ENCODE data around the gene NUDT19. TPM values are rescaled to one million over a fixed set of nuclear protein-coding genes. Genes with fewer than 3 reads are reported as not detected.

Gene NUDT19
- 21.3 and 26.7 TPM in 2 replicates for total RNA-seq (2021)
- Bru-seq, nascent RNA, result percentile 87 among the genes with signal in this experiment
- percentile 88 among the genes with signal in this experiment for BruChase-seq, experiment 1, labeled RNA remaining after a 2-hour chase
- BruChase-seq, experiment 2, labeled RNA remaining after a 6-hour chase, result percentile 88 among the genes with signal in this experiment
- long read RNA-seq, transcript NUDT19-201 (3 exons, 2,967 nt), result major isoform, 5 of 6 reads
- long read RNA-seq, partial matches to known transcripts, result 0 of 6 reads
- long read RNA-seq, other reads (novel, unspliced or antisense), result 1 of 6 reads

DNA sequence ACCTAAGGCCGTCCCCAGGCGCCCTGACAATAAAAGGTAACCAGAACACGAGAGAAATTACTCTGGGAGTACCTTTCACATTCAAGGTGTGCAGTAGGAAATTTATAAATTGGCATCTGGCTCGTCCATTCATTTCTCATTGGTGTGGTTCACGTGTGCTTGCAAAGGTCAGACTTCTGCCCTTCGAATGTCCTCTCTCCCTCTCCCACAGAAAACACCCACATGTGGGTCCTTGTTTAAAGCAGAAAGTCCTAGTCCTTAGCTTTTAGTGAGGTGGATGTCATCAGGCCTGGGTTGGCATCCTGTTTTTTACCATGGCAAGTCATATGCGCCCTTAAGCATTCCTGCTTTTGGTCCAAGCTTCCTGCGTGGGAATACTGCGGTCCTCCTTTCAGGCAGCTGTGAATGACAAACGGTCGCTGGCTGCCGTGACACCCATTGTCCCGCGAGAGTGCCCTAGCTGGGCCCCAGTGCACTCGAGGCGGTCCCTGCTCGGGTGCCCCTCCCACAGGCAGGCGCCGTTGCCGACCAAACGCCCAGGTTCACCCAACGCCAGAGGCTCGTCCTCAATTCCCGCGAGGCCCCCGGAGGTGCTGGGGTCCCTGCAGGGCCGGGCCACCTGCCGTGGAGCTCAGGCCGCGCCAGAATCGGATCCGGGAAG is at the start of gene NUDT19:
NUDT19 (plus strand) TSS at position 531 of the 661 bp plus-strand sequence. CDS start 140 bp downstream, outside the sequence.
- Histone ChIP-seq H2AFZ (peak within 1 kb of the TSS; percentile 86), H3K4me3 (peak within 1 kb of the TSS; percentile 85), H3K27ac (peak within 1 kb of the TSS; percentile 68; the same call in 1 of the 2 replicates), H3K9me3 (ENCODE audit: insufficient read depth, low read depth) (no peaks in the 10 kb centered on the region), H3K4me1 (replicated peaks; ENCODE audit: insufficient read depth) (peaks cover 35% of the 10 kb centered on the region), H3K79me2 (ENCODE audit: low read depth) (peaks cover 45% of the 10 kb centered on the region), H3K36me3 (ENCODE audit: low read depth) (0 out of 2 replicates have a peak, but pooled peaks cover 4% of the 10 kb centered on the region), H3K9me2 (ENCODE audit: insufficient read depth) (no peaks in the 10 kb centered on the region), H3F3A (ENCODE audit: insufficient read depth, low read depth) (peaks cover 17% of the 10 kb centered on the region; the same call in 1 of the 2 replicates), H3K27me3 (ENCODE audit: insufficient read depth, low read depth) (no peaks in the 10 kb centered on the region), H3K4me2 (peak within 1 kb of the TSS; percentile 88), H4K20me1 (ENCODE audit: insufficient read depth) (peaks cover 21% of the 10 kb centered on the region)
- POLR2A ChIA-PET (ENCODE audit: unreplicated experiment), result interaction anchor here (0.6 to 0.9 kb wide), 4 partner anchors 9 to 1525 kb away, joined by 3 to 8 read pairs (median 5); no protein-coding TSS in a partner anchor
- CTCF ChIA-PET, result interaction anchor here (0.6 kb wide), 1 partner anchor 24 kb away, joined by 3 read pairs; no protein-coding TSS in a partner anchor
- TF ChIP-seq, protein P1, sequence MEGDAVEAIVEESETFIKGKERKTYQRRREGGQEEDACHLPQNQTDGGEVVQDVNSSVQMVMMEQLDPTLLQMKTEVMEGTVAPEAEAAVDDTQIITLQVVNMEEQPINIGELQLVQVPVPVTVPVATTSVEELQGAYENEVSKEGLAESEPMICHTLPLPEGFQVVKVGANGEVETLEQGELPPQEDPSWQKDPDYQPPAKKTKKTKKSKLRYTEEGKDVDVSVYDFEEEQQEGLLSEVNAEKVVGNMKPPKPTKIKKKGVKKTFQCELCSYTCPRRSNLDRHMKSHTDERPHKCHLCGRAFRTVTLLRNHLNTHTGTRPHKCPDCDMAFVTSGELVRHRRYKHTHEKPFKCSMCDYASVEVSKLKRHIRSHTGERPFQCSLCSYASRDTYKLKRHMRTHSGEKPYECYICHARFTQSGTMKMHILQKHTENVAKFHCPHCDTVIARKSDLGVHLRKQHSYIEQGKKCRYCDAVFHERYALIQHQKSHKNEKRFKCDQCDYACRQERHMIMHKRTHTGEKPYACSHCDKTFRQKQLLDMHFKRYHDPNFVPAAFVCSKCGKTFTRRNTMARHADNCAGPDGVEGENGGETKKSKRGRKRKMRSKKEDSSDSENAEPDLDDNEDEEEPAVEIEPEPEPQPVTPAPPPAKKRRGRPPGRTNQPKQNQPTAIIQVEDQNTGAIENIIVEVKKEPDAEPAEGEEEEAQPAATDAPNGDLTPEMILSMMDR (conservative IDR thresholded peaks at IDR 0.05), result no peak
- no peak for TF ChIP-seq EZH2 (IDR thresholded peaks at IDR 0.05; ENCODE audit: low read depth)
- peak; percentile 75 to 90 for DNase-seq
- TSS peak; percentile 46 for BruUV-seq (replicated peaks)
- intact Hi-C loops (cut with micrococcal nuclease; ENCODE audit: unreplicated experiment), result loop anchor here (5.0 to 10.0 kb wide), 2 partner anchors 281 to 483 kb away; partner anchors contain the start of genes CEP89 and FAAP24

DNA sequence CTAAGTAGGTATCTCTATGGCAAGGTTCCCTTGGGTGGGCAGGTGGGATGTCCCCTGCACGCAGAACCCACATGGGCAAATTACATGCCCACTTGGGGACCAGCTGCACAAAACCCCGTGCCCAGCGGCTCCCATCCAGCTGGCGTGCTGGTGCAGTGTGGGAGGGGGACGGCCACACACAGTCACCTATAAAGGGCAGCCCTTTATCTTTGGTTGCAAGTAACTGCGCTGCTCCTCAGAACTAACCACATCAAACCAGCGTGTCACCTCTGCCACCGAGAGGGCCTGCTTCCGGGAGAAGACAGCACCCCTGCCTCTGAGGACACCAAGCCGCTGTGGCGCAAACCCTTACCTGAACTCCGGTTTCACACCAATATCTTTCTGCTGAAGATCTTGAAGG is 48.9 kb upstream of the NUDT19 start:
- CTCF ChIA-PET, result no interaction called here
- Histone ChIP-seq H3K4me1 (replicated peaks; ENCODE audit: insufficient read depth) (no peaks in the 10 kb centered on the region), H3K4me3 (no peak overlapping the region), H2AFZ (no peak overlapping the region), H3K27me3 (ENCODE audit: insufficient read depth, low read depth) (no peaks in the 10 kb centered on the region), H3K9me2 (ENCODE audit: insufficient read depth) (no peaks in the 10 kb centered on the region), H3K27ac (no peak overlapping the region), H4K20me1 (ENCODE audit: insufficient read depth) (no peaks in the 10 kb centered on the region), H3K4me2 (no peak overlapping the region), H3K79me2 (ENCODE audit: low read depth) (no peaks in the 10 kb centered on the region), H3F3A (ENCODE audit: insufficient read depth, low read depth) (no peaks in the 10 kb centered on the region), H3K36me3 (ENCODE audit: low read depth) (peaks cover 6% of the 10 kb centered on the region; the same call in 1 of the 2 replicates), H3K9me3 (ENCODE audit: insufficient read depth, low read depth) (no peaks in the 10 kb centered on the region)
- no TSS peak for BruUV-seq (replicated peaks)
- TF ChIP-seq, protein P1 (conservative IDR thresholded peaks at IDR 0.05), result no peak
- POLR2A ChIA-PET (ENCODE audit: unreplicated experiment), result no interaction called here
- no peak for DNase-seq
- intact Hi-C loops (cut with micrococcal nuclease; ENCODE audit: unreplicated experiment), result no loop called here

DNA sequence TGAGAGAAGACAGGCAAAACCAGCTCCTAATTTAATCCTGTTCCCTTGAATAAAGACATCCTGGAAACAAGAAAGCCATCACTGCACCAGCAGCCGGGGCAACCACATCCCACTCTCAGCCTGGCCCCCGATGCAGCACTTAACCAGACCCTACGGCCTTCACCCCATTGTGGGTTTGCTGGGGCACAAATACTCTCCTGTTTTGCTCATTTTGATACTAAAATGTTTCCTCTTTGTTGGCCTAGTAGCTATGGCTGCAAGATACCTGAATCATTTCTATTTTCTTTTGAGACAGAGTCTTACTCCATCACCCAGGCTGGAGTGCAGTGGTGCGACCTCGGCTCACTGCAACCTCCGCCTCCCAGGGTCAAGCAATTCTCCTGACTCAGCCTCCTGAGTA is 45.1 kb upstream of the NUDT19 start:
- Histone ChIP-seq H3K4me1 (replicated peaks; ENCODE audit: insufficient read depth) (no peaks in the 10 kb centered on the region), H4K20me1 (ENCODE audit: insufficient read depth) (no peaks in the 10 kb centered on the region), H3K27me3 (ENCODE audit: insufficient read depth, low read depth) (no peaks in the 10 kb centered on the region), H3K27ac (no peak overlapping the region), H2AFZ (no peak overlapping the region), H3K36me3 (ENCODE audit: low read depth) (peaks cover 6% of the 10 kb centered on the region; the same call in 1 of the 2 replicates), H3K4me3 (no peak overlapping the region), H3K9me2 (ENCODE audit: insufficient read depth) (no peaks in the 10 kb centered on the region), H3F3A (ENCODE audit: insufficient read depth, low read depth) (no peaks in the 10 kb centered on the region), H3K9me3 (ENCODE audit: insufficient read depth, low read depth) (no peaks in the 10 kb centered on the region), H3K79me2 (ENCODE audit: low read depth) (no peaks in the 10 kb centered on the region), H3K4me2 (no peak overlapping the region)
- no peak for DNase-seq
- TF ChIP-seq, protein P1 (conservative IDR thresholded peaks at IDR 0.05), result no peak
- no peak for TF ChIP-seq EZH2 (IDR thresholded peaks at IDR 0.05; ENCODE audit: low read depth)
- ChIA-PET POLR2A (ENCODE audit: unreplicated experiment) (no interaction called here), CTCF (no interaction called here)
- BruUV-seq (replicated peaks), result no TSS peak
- intact Hi-C loops (cut with micrococcal nuclease; ENCODE audit: unreplicated experiment), result no loop called here
